Endothelial cell of umbilical vein (primary cell): ENCODE data around the gene STMP1. TPM values are rescaled to one million over a fixed set of nuclear protein-coding genes. Genes with fewer than 3 reads are reported as not detected.

Source experiments
- BruUV-seq: library from RNA; stranded (reverse); fragments of 400-500 nt; replicated peaks from 2 replicates; lab custom pipeline; 2021; lab: Mats Ljungman, UMichigan
- CTCF ChIA-PET: fragments of 300-600, 350-600 bp; sonication (Branson Sonifier 250); formaldehyde crosslinking; loops from one replicate; lab custom pipeline; 2021; ENCODE audit warnings: antibody characterized with exemption, inconsistent platforms; lab: Charles Lee
- POLR2A ChIA-PET: fragments of 300-600, 350-600 bp; sonication (Branson Sonifier 250); formaldehyde crosslinking; loops from one replicate; lab custom pipeline; 2021; ENCODE audit warnings: antibody characterized with exemption, inconsistent platforms; lab: Charles Lee
- DNase-seq: peaks from one replicate; pipeline ENCODE4 v3.0.0-alpha.2; 2011; ENCODE audit warnings: low read depth, low spot score
- FAIRE-seq: peaks from 2 replicates; lab custom pipeline; 2011; peaks lifted over from hg19 to GRCh38; lab: Jason Lieb, UNC
- H2AFZ ChIP-seq: 2 replicates; pipeline ENCODE4 v1.6.0; 2012; ENCODE audit warnings: low read depth, low read length, control low read depth, inconsistent platforms
- H3K27ac ChIP-seq: 2 replicates; pipeline ENCODE4 v1.5.1; 2011; ENCODE audit warnings: low read depth, mild to moderate bottlenecking, control low read depth, low read length, moderate library complexity; ENCODE audit not compliant: insufficient read depth
- H3K27me3 ChIP-seq, 2 experiments: 2 replicates each; pipeline versions ENCODE4 v1.6.0 to v1.6.1; 2011; ENCODE audit warnings: low read length in 2 of 2, mixed read lengths in 1 of 2; ENCODE audit not compliant: control insufficient read depth in 2 of 2, insufficient read depth in 2 of 2
- H3K36me3 ChIP-seq, 2 experiments: 2 replicates in 1 of 2; 3 replicates in 1 of 2; pipeline ENCODE4 v1.5.1; 2011; ENCODE audit warnings: low read length in 2 of 2, mild to moderate bottlenecking in 1 of 2, moderate library complexity in 1 of 2; ENCODE audit not compliant: control insufficient read depth in 2 of 2, insufficient read depth in 2 of 2; ENCODE audit errors: extremely low read depth in 1 of 2
- H3K4me1 ChIP-seq: 3 replicates; pipeline ENCODE4 v1.5.1; 2011; ENCODE audit warnings: mild to moderate bottlenecking, low read length; ENCODE audit not compliant: control insufficient read depth, insufficient read depth; ENCODE audit errors: extremely low read depth
- H3K4me2 ChIP-seq: 2 replicates; pipeline ENCODE4 v1.6.1; 2011; ENCODE audit warnings: low read length, control low read depth, mixed read lengths; ENCODE audit not compliant: insufficient read depth
- H3K4me3 ChIP-seq, 3 experiments: fragments of 200-600 bp in 1 of 3; sonication (generic), shearing (Covaris generic) in 1 of 3; replicated peaks in 1 of 3; 2 replicates each; pipeline ENCODE4 v1.5.1; 2011 to 2016; ENCODE audit warnings: control low read depth in 3 of 3, low read length in 3 of 3, mild to moderate bottlenecking in 2 of 3, inconsistent platforms in 1 of 3, low read depth in 1 of 3, moderate library complexity in 1 of 3; ENCODE audit not compliant: insufficient read depth in 1 of 3
- H3K79me2 ChIP-seq: 2 replicates; pipeline ENCODE4 v1.6.0; 2012; ENCODE audit warnings: low read length, inconsistent platforms; ENCODE audit not compliant: control insufficient read depth, insufficient read depth
- H3K9ac ChIP-seq: replicated peaks from 2 replicates; pipeline ENCODE3; 2011; ENCODE audit warnings: low read length, control low read depth; ENCODE audit not compliant: insufficient read depth; ENCODE audit errors: extremely low read depth
- H3K9me1 ChIP-seq: replicated peaks from 3 replicates; pipeline ENCODE4 v1.6.0; 2011; ENCODE audit warnings: mild to moderate bottlenecking, low read length; ENCODE audit not compliant: control insufficient read depth, insufficient read depth; ENCODE audit errors: extremely low read depth
- H3K9me3 ChIP-seq: replicated peaks from 2 replicates; pipeline ENCODE4 v1.5.1; 2012; ENCODE audit warnings: low read length, inconsistent platforms; ENCODE audit not compliant: control insufficient read depth, insufficient read depth
- H4K20me1 ChIP-seq: replicated peaks from 2 replicates; pipeline ENCODE3; 2011; ENCODE audit warnings: mild to moderate bottlenecking, low read length; ENCODE audit not compliant: control insufficient read depth, insufficient read depth; ENCODE audit errors: extremely low read depth
- FOS ChIP-seq: IDR thresholded peaks from 2 replicates; pipeline ENCODE4 v1.6.1; 2011; ENCODE audit warnings: mild to moderate bottlenecking, low read length, moderate library complexity, borderline replicate concordance; ENCODE audit not compliant: insufficient read depth
- GATA2 ChIP-seq: IDR thresholded peaks from 2 replicates; pipeline ENCODE4 v1.7.0; 2011; ENCODE audit warnings: low read depth, mild to moderate bottlenecking, moderate library complexity, mixed read lengths, low read length; ENCODE audit not compliant: insufficient read length, insufficient read depth
- JUN ChIP-seq: IDR thresholded peaks from 2 replicates; pipeline ENCODE4 v1.6.1; 2011; ENCODE audit warnings: borderline replicate concordance, low read depth; ENCODE audit not compliant: insufficient read length, insufficient read depth
- MAX ChIP-seq: IDR thresholded peaks from 2 replicates; pipeline ENCODE4 v1.6.1; 2011; ENCODE audit not compliant: insufficient read depth, insufficient read length
- MYC ChIP-seq: IDR thresholded peaks from one replicate; pipeline ENCODE4 v1.6.1; 2011; ENCODE audit warnings: mild to moderate bottlenecking, low read depth, low read length
- POLR2A ChIP-seq: IDR thresholded peaks from 2 replicates; pipeline ENCODE4 v1.6.1; 2012; ENCODE audit warnings: low read depth, mild to moderate bottlenecking, control low read depth, low read length
- dilution Hi-C: fragments of 300-500 bp; cut with MboI; formaldehyde crosslinking; loops from one replicate; pipeline ENCODE4 v1.15.0; 2019; ENCODE audit warnings: low sequenced_read_pairs; ENCODE audit not compliant: extremely low pct_ligation_motif_present
- intact Hi-C: fragments of 100-400 bp; cut with micrococcal nuclease; formaldehyde crosslinking; loops from one replicate; pipeline ENCODE4 v1.10.0; 2022
- polyA plus RNA-seq, 4 experiments: library from polyadenylated mRNA; depleted of rRNA in 3 of 4; stranded (reverse) in 3 of 4; unstranded in 1 of 4; fragments of >200 nt; gene quantifications; 2 replicates each; pipeline versions ENCODE4 v1.2.1 to v1.2.3, GENCODE V29; 2011 to 2012; ENCODE audit warnings: missing spikeins in 1 of 4
- total RNA-seq: library from RNA; stranded (reverse); gene quantifications from 2 replicates; pipeline ENCODE4 v1.2.3, GENCODE V29; 2021

STMP1 gene
- total and polyA plus RNA-seq, 2 donors (not counting 3 experiments of a cell fraction or from before 2014, with no cell fraction given) = 17.1 to 31.3 TPM

- CTCF ChIA-PET = interaction anchor here (0.6 to 6.0 kb wide), 6 partner anchors 14 to 411 kb away, joined by 3 to 53 read pairs (median 3); no protein-coding TSS in a partner anchor
- Histone ChIP-seq H3K9me1 (no peaks in the 10 kb centered on the region), H3K9me3 (no peaks in the 10 kb centered on the region), H3K4me1 (peaks cover 18% of the 10 kb centered on the region), H3K27ac (peak overlapping the region; percentile 28), H4K20me1 (no peaks in the 10 kb centered on the region), H3K36me3 (peaks cover 0 to 2% of the 10 kb centered on the region in 2 experiments), H3K9ac (no peak overlapping the region), H3K79me2 (no peaks in the 10 kb centered on the region), H3K4me2 (no peak overlapping the region), H3K4me3 (no peak overlapping the region), H3K27me3 (no peaks in the 10 kb centered on the region), H2AFZ (no peak overlapping the region)
- no TSS peak for BruUV-seq
- dilution Hi-C loops (no loop called here), intact Hi-C loops (no loop called here)
- POLR2A ChIA-PET = no interaction called here
- TF ChIP-seq FOS = peak; percentile 32
- TF ChIP-seq GATA2 = no peak
- FAIRE-seq (peak; percentile 71), DNase-seq (no peak)
These were observed 23.2 kb downstream of the STMP1 start for GRCh38 chr7:135685306-135686084.

- FAIRE-seq = no peak
- Histone ChIP-seq H3K27me3 (no peaks in the 10 kb centered on the region), H3K4me3 (no peak overlapping the region), H3K4me1 (peaks cover 32% of the 10 kb centered on the region), H4K20me1 (no peaks in the 10 kb centered on the region), H3K9ac (no peak overlapping the region), H3K79me2 (no peaks in the 10 kb centered on the region), H2AFZ (no peak overlapping the region), H3K9me3 (no peaks in the 10 kb centered on the region), H3K27ac (no peak overlapping the region), H3K4me2 (no peak overlapping the region), H3K36me3 (no peaks in the 10 kb centered on the region), H3K9me1 (no peaks in the 10 kb centered on the region)
- no peak for DNase-seq
- intact Hi-C loops (no loop called here), dilution Hi-C loops (no loop called here)
- no peak for TF ChIP-seq MAX
- TF ChIP-seq GATA2 = no peak
- TF ChIP-seq MYC = no peak
- no peak for TF ChIP-seq JUN
- TF ChIP-seq POLR2A = no peak
- CTCF ChIA-PET = interaction anchor here (1.1 to 2.0 kb wide), 3 partner anchors 11 to 29 kb away, joined by 3 to 8 read pairs (median 5); no protein-coding TSS in a partner anchor
- POLR2A ChIA-PET = interaction anchor here (0.7 kb wide), 1 partner anchor 179 kb away, joined by 4 read pairs; no protein-coding TSS in a partner anchor
- no TSS peak for BruUV-seq
These were observed 25.2 kb downstream of the STMP1 start for GRCh38 chr7:135687466-135687865.
